Adrenal gland (tissue), 12 donors: ENCODE measurements around the gene LRCH2. TPM values are rescaled to one million over a fixed set of nuclear protein-coding genes. Genes with fewer than 3 reads are reported as not detected.
"Not testable (repeated sequence)": the region's sequence is repeated elsewhere in the genome, so short reads cannot be mapped to it uniquely, and the experiment has no call there.

ENCODE experiments used
- DNase-seq, 7 donors: peaks; one replicate each; pipeline ENCODE4 v3.0.0-alpha.2; 2019 to 2020
- H3K27ac ChIP-seq, 5 donors: fragments of 200-600 bp; sonication (generic) in 4 of 5; 1 replicate in 3 of 5; 2 replicates in 2 of 5; pipeline versions ENCODE4 v1.5.1 to v1.8.0; 2016 to 2020; ENCODE audit warnings: mild to moderate bottlenecking in 1 of 5
- H3K27me3 ChIP-seq: fragments of 200-600 bp; 2 replicates; pipeline ENCODE4 v1.8.0; 2021
- H3K36me3 ChIP-seq, 2 donors: fragments of 200-600 bp; replicated peaks in 1 of 2; 1 replicate in 1 of 2; 2 replicates in 1 of 2; pipeline versions ENCODE4 v1.5.1 to v1.8.0; 2018 to 2022
- H3K4me1 ChIP-seq, 2 donors: fragments of 200-600 bp; replicated peaks in 1 of 2; 1 replicate in 1 of 2; 2 replicates in 1 of 2; pipeline versions ENCODE4 v1.5.1 to v1.8.0; 2018 to 2021
- H3K4me3 ChIP-seq, 4 donors: fragments of 200-600 bp; sonication (generic) in 3 of 4; one replicate each; pipeline ENCODE4 v1.5.1; 2016 to 2018
- H3K9me3 ChIP-seq, 3 donors: fragments of 200-600 bp; sonication (generic) in 1 of 3; replicated peaks in 1 of 3; 1 replicate in 2 of 3; 2 replicates in 1 of 3; pipeline versions ENCODE4 v1.5.1 to v1.8.0; 2016 to 2021
- CTCF ChIP-seq, 6 experiments: fragments of 450-650 bp in 4 of 6; fragments of 200-600 bp in 2 of 6; sonication (generic) in 1 of 6; IDR thresholded peaks; 1 replicate in 5 of 6; 2 replicates in 1 of 6; pipeline versions ENCODE4 v1.5.1 to v1.8.0; 2016 to 2021; ENCODE audit warnings: antibody characterized with exemption in 6 of 6, mild to moderate bottlenecking in 2 of 6, moderate library complexity in 1 of 6
- POLR2A ChIP-seq, 2 donors: fragments of 450-650 bp; IDR thresholded peaks; one replicate each; pipeline ENCODE4 v1.6.1; 2017; ENCODE audit warnings: antibody characterized with exemption in 2 of 2, mild to moderate bottlenecking in 2 of 2, moderate library complexity in 1 of 2
- WGBS, 4 donors: extraction: QIAGEN DNeasy Blood & Tissue Kit in 2 of 4; methylation state at CpG; one replicate each; pipeline versions ENCODE4 v1.1.5 to v1.1.7; 2013 to 2017; 5-methylcytosine and 5-hydroxymethylcytosine counted together
- intact Hi-C, 2 donors: fragments of 100-400 bp; cut with DNase I; formaldehyde crosslinking; loops; one replicate each; pipeline versions ENCODE4 v1.14.1 to v1.15.0; 2022 to 2023
- polyA plus RNA-seq, 3 donors: library from polyadenylated mRNA; stranded (reverse); fragments of 200-250 nt in 2 of 3; fragments of 350-450 nt in 1 of 3; fragmentation: Illumina TruSeq in 1 of 3; extraction: RNeasy Lipid Tissue Mini Kit (QIAGEN cat#74804) in 1 of 3; gene quantifications; one replicate each; pipeline ENCODE4 v1.2.3, GENCODE V29; 2013 to 2014
- total RNA-seq, 9 donors: library from RNA; depleted of rRNA in 4 of 9; stranded (reverse); fragments of >200 nt in 4 of 9; fragments of 120-200 nt in 1 of 9; fragmentation: NEBNext Ultra II Directional in 1 of 9; extraction: Animal tissue kit (Norgen Biotek cat#: 25700) in 1 of 9; gene quantifications; one replicate each; pipeline versions ENCODE4 v1.1.0 to v1.2.4, GENCODE V29; 2013 to 2023
- donor health status: healthy with polysubstance abuse.
- donor health status: Bipolar disorder and iron deficiency.
- donor health status: DM: yes; HTN: yes; CAD: no.
- donor health status: DM: no; HTN: no; CAD: no.
- donor health status: DM: no; HTN: no; CAD: no.
- donor health status: DM: yes; HTN: yes; CAD: no.

The LRCH2 gene
- total and polyA plus RNA-seq, 12 donors: 2.3 to 8.7 (median 5.9) TPM

- TF ChIP-seq CTCF (IDR thresholded peaks at IDR 0.05): no peak
- TF ChIP-seq POLR2A (IDR thresholded peaks at IDR 0.05): no peak
- no peaks in the 10 kb centered on the region for H3K9me3 ChIP-seq
- H3K27me3 ChIP-seq: peaks cover 26% of the 10 kb centered on the region
- H3K36me3 ChIP-seq: no peaks in the 10 kb centered on the region
- intact Hi-C loops: no loop called here
- whole genome bisulfite sequencing, 4 donors: 19 to 37% (median 25%) methylated on average over 2 to 4 of the region's 4 CpGs
- no peak overlapping the region for H3K27ac ChIP-seq
- H3K4me3 ChIP-seq: no peak overlapping the region
- no peak for DNase-seq
- H3K4me1 ChIP-seq: no peaks in the 10 kb centered on the region
Measured at GRCh38 chrX:115229337-115230003, 4.4 kb downstream of the LRCH2 start.

GRCh38 chrX:115226929-115227328 lies 7.0 kb downstream of the LRCH2 start:
- H3K9me3 ChIP-seq: no peaks in the 10 kb centered on the region
- peak in 2 of 6 experiments; percentile 15 to 19 for TF ChIP-seq CTCF (IDR thresholded peaks at IDR 0.05)
- TF ChIP-seq POLR2A (IDR thresholded peaks at IDR 0.05): no peak
- no peak overlapping the region for H3K4me3 ChIP-seq
- no peaks in the 10 kb centered on the region for H3K36me3 ChIP-seq
- no peak for DNase-seq
- H3K27me3 ChIP-seq: peaks cover 21% of the 10 kb centered on the region
- no peaks in the 10 kb centered on the region for H3K4me1 ChIP-seq
- intact Hi-C loops: no loop called here
- 25 to 27% (median 26%) methylated on average over 1 of the region's 1 CpG; no CpG with 5 or more reads in 1 of the 4 donors for WGBS, 4 donors
- H3K27ac ChIP-seq: no peak overlapping the region

GRCh38 chrX:115217346-115217745 lies 16.6 kb downstream of the LRCH2 start:
- H3K4me1 ChIP-seq, H3K27me3 ChIP-seq, H3K9me3 ChIP-seq, H3K36me3 ChIP-seq, DNase-seq, H3K4me3 ChIP-seq, H3K27ac ChIP-seq, intact Hi-C loops: not testable (repeated sequence)
- WGBS, 4 donors: 78 to 92% (median 91%) methylated on average over 4 of the region's 4 CpGs

- no peaks in the 10 kb centered on the region for H3K36me3 ChIP-seq
- no peak for DNase-seq
- H3K27ac ChIP-seq: no peak overlapping the region
- peaks cover 0 to 9% of the 10 kb centered on the region in 2 donors for H3K4me1 ChIP-seq
- H3K27me3 ChIP-seq: no peaks in the 10 kb centered on the region
- intact Hi-C loops: no loop called here
- WGBS, 4 donors: 32 to 47% (median 36%) methylated on average over 3 of the region's 3 CpGs
- H3K9me3 ChIP-seq: no peaks in the 10 kb centered on the region
- H3K4me3 ChIP-seq: no peak overlapping the region
- no peak for TF ChIP-seq POLR2A (IDR thresholded peaks at IDR 0.05)
- no peak for TF ChIP-seq CTCF (IDR thresholded peaks at IDR 0.05)
Measured at GRCh38 chrX:115214605-115215004, 19.3 kb downstream of the LRCH2 start.

- Histone ChIP-seq H3K36me3 (no peaks in the 10 kb centered on the region), H3K4me3 (no peak overlapping the region), H3K9me3 (no peaks in the 10 kb centered on the region), H3K27ac (no peak overlapping the region), H3K4me1 (peaks cover 0 to 9% of the 10 kb centered on the region in 2 donors), H3K27me3 (no peaks in the 10 kb centered on the region)
- WGBS, 4 donors: 50 to 71% (median 62%) methylated on average over 1 of the region's 1 CpG
- no peak for DNase-seq
- intact Hi-C loops: no loop called here
- TF ChIP-seq CTCF (IDR thresholded peaks at IDR 0.05): no peak
- no peak for TF ChIP-seq POLR2A (IDR thresholded peaks at IDR 0.05)
Measured at GRCh38 chrX:115214151-115214550, 19.7 kb downstream of the LRCH2 start.

- H3K4me3 ChIP-seq, H3K27me3 ChIP-seq, intact Hi-C loops, H3K4me1 ChIP-seq, DNase-seq, H3K27ac ChIP-seq, H3K9me3 ChIP-seq, H3K36me3 ChIP-seq: not testable (repeated sequence)
Measured at GRCh38 chrX:115209547-115209946, 24.3 kb downstream of the LRCH2 start.
